GM23338 (cell line): ENCODE measurements around the gene TECR. TPM values are rescaled to one million over a fixed set of nuclear protein-coding genes. Genes with fewer than 3 reads are reported as not detected.

Experiments used
- ATAC-seq: fragments of 200-7000 bp; cut with Tn5 transposase; 3 replicates; pipeline ENCODE4 v1.9.1; 2020
- DNase-seq: peaks from one replicate; pipeline ENCODE4 v3.0.0-alpha.2; 2015; ENCODE audit warnings: low spot score
- H2AFZ ChIP-seq: fragments of 200-600 bp; sonication (generic); 2 replicates; pipeline ENCODE4 v1.8.0; 2016; ENCODE audit warnings: antibody characterized with exemption, mild to moderate bottlenecking, moderate library complexity
- H3F3A ChIP-seq: fragments of 200-600 bp; sonication (generic); replicated peaks from 2 replicates; pipeline ENCODE4 v1.8.0; 2017; ENCODE audit warnings: antibody characterized with exemption, mixed run types, low read depth
- H3K27ac ChIP-seq: fragments of 200-600 bp; sonication (generic); 2 replicates; pipeline ENCODE4 v1.6.1; 2016; ENCODE audit warnings: low read depth
- H3K27me3 ChIP-seq: fragments of 200-600 bp; sonication (generic); 2 replicates; pipeline ENCODE4 v1.8.0; 2016; ENCODE audit warnings: mild to moderate bottlenecking, mixed run types, moderate library complexity; ENCODE audit not compliant: insufficient read depth
- H3K36me3 ChIP-seq: fragments of 200-600 bp; sonication (generic); 2 replicates; pipeline ENCODE4 v1.8.0; 2016; ENCODE audit warnings: mild to moderate bottlenecking; ENCODE audit not compliant: insufficient read depth
- H3K4me1 ChIP-seq: fragments of 200-600 bp; sonication (generic); 2 replicates; pipeline ENCODE4 v1.8.0; 2016; ENCODE audit warnings: mild to moderate bottlenecking, moderate library complexity; ENCODE audit not compliant: insufficient read depth
- H3K4me2 ChIP-seq: fragments of 200-600 bp; sonication (generic); 2 replicates; pipeline ENCODE4 v1.7.1; 2017; ENCODE audit warnings: mixed run types
- H3K4me3 ChIP-seq: fragments of 200-600 bp; sonication (generic); 2 replicates; pipeline ENCODE4 v1.6.1; 2016; ENCODE audit warnings: mixed run types
- H3K79me2 ChIP-seq: fragments of 200-600 bp; sonication (generic); replicated peaks from 2 replicates; pipeline ENCODE4 v1.8.0; 2017; ENCODE audit warnings: mild to moderate bottlenecking; ENCODE audit not compliant: insufficient read depth
- H3K9me2 ChIP-seq: fragments of 200-600 bp; sonication (generic); 2 replicates; pipeline ENCODE4 v1.8.0; 2017; ENCODE audit not compliant: insufficient read depth
- H4K20me1 ChIP-seq: fragments of 200-600 bp; sonication (generic); replicated peaks from 2 replicates; pipeline ENCODE4 v1.8.0; 2017; ENCODE audit warnings: mild to moderate bottlenecking; ENCODE audit not compliant: insufficient read depth
- H3K27ac Mint-ChIP-seq: 2 replicates; pipeline ENCODE4 v1.8.0; 2020; ENCODE audit warnings: inconsistent platforms, mild to moderate bottlenecking, moderate library complexity, mixed read lengths
- H3K27me3 Mint-ChIP-seq: 3 replicates; pipeline ENCODE4 v1.8.0; 2022; ENCODE audit warnings: low read depth, mild to moderate bottlenecking, moderate library complexity, mixed read lengths, inconsistent platforms; ENCODE audit not compliant: insufficient read depth, poor library complexity
- H3K36me3 Mint-ChIP-seq: 3 replicates; pipeline ENCODE4 v1.8.0; 2021; ENCODE audit warnings: low read depth, mild to moderate bottlenecking, inconsistent platforms, moderate library complexity, mixed read lengths
- H3K4me1 Mint-ChIP-seq: 3 replicates; pipeline ENCODE4 v1.8.0; 2020; ENCODE audit warnings: mild to moderate bottlenecking, inconsistent platforms, mixed read lengths
- H3K4me3 Mint-ChIP-seq: 3 replicates; pipeline ENCODE4 v1.8.0; 2021; ENCODE audit warnings: moderate library complexity, mild to moderate bottlenecking, inconsistent platforms, mixed read lengths
- H3K9me3 Mint-ChIP-seq: 3 replicates; pipeline ENCODE4 v1.8.0; 2020; ENCODE audit warnings: moderate library complexity, mild to moderate bottlenecking, inconsistent platforms, mixed read lengths
- CREB1 ChIP-seq: fragments of 250-450 bp; sonication (Bioruptor Pico); IDR thresholded peaks from 2 replicates; pipeline ENCODE4 v1.5.0; 2020; ENCODE audit warnings: low read depth, mild to moderate bottlenecking, moderate library complexity
- CTCF ChIP-seq, 2 experiments: fragments of 200-600 bp in 1 of 2; sonication (generic) in 1 of 2; conservative IDR thresholded peaks; 2 replicates each; pipeline versions ENCODE4 v1.5.1 to v1.6.1; 2016 to 2017; ENCODE audit warnings: antibody characterized with exemption in 2 of 2, low read depth in 2 of 2, mild to moderate bottlenecking in 2 of 2, moderate library complexity in 1 of 2
- EZH2 ChIP-seq: fragments of 200-600 bp; sonication (generic); IDR thresholded peaks from one replicate; pipeline ENCODE4 v1.8.0; 2017; ENCODE audit warnings: antibody characterized with exemption, mild to moderate bottlenecking, low read depth; ENCODE audit not compliant: unreplicated experiment
- EZH2phosphoT487 ChIP-seq: fragments of 200-600 bp; sonication (generic); IDR thresholded peaks from one replicate; pipeline ENCODE4 v1.8.1; 2018; ENCODE audit warnings: antibody characterized with exemption; ENCODE audit not compliant: unreplicated experiment
- JUNB ChIP-seq: IDR thresholded peaks from one replicate; pipeline ENCODE4 v1.6.1; 2016; ENCODE audit warnings: antibody characterized with exemption; ENCODE audit not compliant: unreplicated experiment
- NANOG ChIP-seq: IDR thresholded peaks from 2 replicates; pipeline ENCODE4 v1.6.1; 2016; ENCODE audit warnings: antibody characterized with exemption, borderline replicate concordance
- POLR2AphosphoS5 ChIP-seq: IDR thresholded peaks from 2 replicates; pipeline ENCODE4 v1.6.1; 2016; ENCODE audit warnings: antibody characterized with exemption, low read depth
- REST ChIP-seq: IDR thresholded peaks from one replicate; pipeline ENCODE4 v1.6.1; 2018; ENCODE audit warnings: antibody characterized with exemption; ENCODE audit not compliant: unreplicated experiment
- STAT1 ChIP-seq: IDR thresholded peaks from one replicate; pipeline ENCODE4 v1.6.1; 2016; ENCODE audit warnings: antibody characterized with exemption; ENCODE audit not compliant: unreplicated experiment
- ZNF114 ChIP-seq: fragments of 250-450 bp; sonication (Bioruptor Pico); IDR thresholded peaks from 2 replicates; pipeline ENCODE4 v1.5.0; 2020; ENCODE audit warnings: mild to moderate bottlenecking, moderate library complexity
- ZNF331 ChIP-seq: fragments of 250-450 bp; sonication (Bioruptor Pico); IDR thresholded peaks from 2 replicates; pipeline ENCODE4 v1.5.0; 2020; ENCODE audit warnings: low read depth, mild to moderate bottlenecking, moderate library complexity
- ZNF462 ChIP-seq: fragments of 250-450 bp; sonication (Bioruptor Pico); IDR thresholded peaks from 2 replicates; pipeline ENCODE4 v1.5.0; 2020; ENCODE audit warnings: mild to moderate bottlenecking, moderate library complexity
- polyA plus RNA-seq: library from polyadenylated mRNA; unstranded; fragments of >200 nt; fragmentation: Nextera tagmentation; extraction: Ambion mirVana; gene quantifications from 2 replicates; pipeline ENCODE4 v1.2.1, GENCODE V29; 2016
- total RNA-seq: library from RNA; depleted of rRNA; stranded (reverse); fragments of >200 nt; shearing (Covaris generic); gene quantifications from 2 replicates; pipeline ENCODE4 v1.2.3, GENCODE V29; 2014
- TF ChIP-seq, protein P1 (sequence below): IDR thresholded peaks from 2 replicates; pipeline ENCODE4 v1.6.1; 2016; ENCODE audit warnings: antibody characterized with exemption

The TECR gene
- total and polyA plus RNA-seq, 2 experiments from 2014 or later: 107 to 268 TPM

DNA sequence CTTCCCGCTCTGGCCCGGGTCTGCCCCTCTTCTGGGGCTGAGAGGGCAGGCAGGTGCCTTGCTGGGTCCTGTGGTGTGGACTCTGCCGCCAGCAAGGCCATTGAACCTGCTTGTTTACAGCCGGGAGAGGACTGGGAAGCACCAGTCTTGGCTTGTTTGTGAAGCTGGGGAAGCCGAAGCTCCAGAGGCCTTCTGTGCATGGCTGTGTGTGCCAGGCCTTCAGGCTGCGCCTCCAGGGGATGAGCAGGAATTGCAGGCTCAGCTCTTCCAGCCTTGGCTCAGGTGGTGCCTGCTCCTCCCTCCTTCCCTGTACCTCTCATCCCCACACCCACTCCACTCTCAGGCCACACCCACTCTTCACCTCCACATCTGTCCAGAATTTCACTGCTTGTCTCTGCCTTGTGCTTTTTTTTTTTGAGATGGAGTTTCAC lies 25.0 kb downstream of the TECR start:
- Mint-ChIP-seq H3K9me3 (no peaks in the 10 kb centered on the region), H3K4me3 (no peak overlapping the region), H3K4me1 (peaks cover 22% of the 10 kb centered on the region), H3K36me3 (peaks cover 3% of the 10 kb centered on the region; the same call in 2 of the 3 replicates), H3K27me3 (peaks cover 20% of the 10 kb centered on the region), H3K27ac (0 out of 2 replicates have a peak overlapping the region, but pooled peaks have one; percentile 38)
- Histone ChIP-seq H3K27me3 (no peaks in the 10 kb centered on the region), H3K36me3 (no peaks in the 10 kb centered on the region), H3K9me2 (no peaks in the 10 kb centered on the region), H3K4me3 (no peak overlapping the region), H3F3A (peaks cover 3% of the 10 kb centered on the region; the same call in 1 of the 2 replicates), H3K4me1 (peaks cover 6% of the 10 kb centered on the region; the same call in 1 of the 2 replicates), H2AFZ (no peak overlapping the region), H3K4me2 (no peak overlapping the region), H3K79me2 (peaks cover 48% of the 10 kb centered on the region), H4K20me1 (peaks cover 10% of the 10 kb centered on the region; the same call in 1 of the 2 replicates), H3K27ac (peak overlapping the region; percentile 69)
- peak; percentile 61 for ATAC-seq
- peak; percentile 55 for DNase-seq
- TF ChIP-seq ZNF331 (CRISPR knock-in tag) (no peak), CREB1 (CRISPR knock-in tag) (no peak), REST (no peak), EZH2phosphoT487 (no peak), ZNF462 (CRISPR knock-in tag) (no peak), POLR2AphosphoS5 (no peak), CTCF (conservative IDR thresholded peaks at IDR 0.05; ENCODE audit: low read depth in 2 of 2) (no peak), ZNF114 (CRISPR knock-in tag) (no peak), STAT1 (no peak), JUNB (no peak), NANOG (no peak), EZH2 (no peak)
- TF ChIP-seq, protein P1, sequence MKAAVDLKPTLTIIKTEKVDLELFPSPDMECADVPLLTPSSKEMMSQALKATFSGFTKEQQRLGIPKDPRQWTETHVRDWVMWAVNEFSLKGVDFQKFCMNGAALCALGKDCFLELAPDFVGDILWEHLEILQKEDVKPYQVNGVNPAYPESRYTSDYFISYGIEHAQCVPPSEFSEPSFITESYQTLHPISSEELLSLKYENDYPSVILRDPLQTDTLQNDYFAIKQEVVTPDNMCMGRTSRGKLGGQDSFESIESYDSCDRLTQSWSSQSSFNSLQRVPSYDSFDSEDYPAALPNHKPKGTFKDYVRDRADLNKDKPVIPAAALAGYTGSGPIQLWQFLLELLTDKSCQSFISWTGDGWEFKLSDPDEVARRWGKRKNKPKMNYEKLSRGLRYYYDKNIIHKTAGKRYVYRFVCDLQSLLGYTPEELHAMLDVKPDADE: no peak
